Astrocyte (in vitro differentiated cells and primary cell): ENCODE measurements around the gene NEMP2. TPM values are rescaled to one million over a fixed set of nuclear protein-coding genes. Genes with fewer than 3 reads are reported as not detected.
A peak's percentile ranks its signal among the peaks of the same experiment; 100 is the strongest.

Source experiments
- DNase-seq: peaks from one replicate; pipeline ENCODE4 v3.0.0-alpha.2; 2010; ENCODE audit warnings: low read depth
- FAIRE-seq: peaks from 2 replicates; lab custom pipeline; 2011; peaks lifted over from hg19 to GRCh38; lab: Jason Lieb, UNC
- H2AFZ ChIP-seq: 2 replicates; pipeline ENCODE4 v1.6.0; 2012; ENCODE audit warnings: low read depth, low read length, inconsistent platforms
- H3K27ac ChIP-seq: 2 replicates; pipeline ENCODE4 v1.5.1; 2011; ENCODE audit warnings: low read depth, low read length, inconsistent platforms
- H3K27me3 ChIP-seq: 2 replicates; pipeline ENCODE4 v1.6.0; 2011; ENCODE audit warnings: low read length, inconsistent platforms; ENCODE audit not compliant: insufficient read depth
- H3K36me3 ChIP-seq: 2 replicates; pipeline ENCODE4 v1.5.1; 2011; ENCODE audit warnings: low read length, inconsistent platforms; ENCODE audit not compliant: insufficient read depth
- H3K4me1 ChIP-seq: 2 replicates; pipeline ENCODE4 v1.5.1; 2011; ENCODE audit warnings: low read length, inconsistent platforms; ENCODE audit not compliant: insufficient read depth
- H3K4me2 ChIP-seq: 2 replicates; pipeline ENCODE4 v1.6.0; 2012; ENCODE audit warnings: low read length, inconsistent platforms
- H3K4me3 ChIP-seq: 2 replicates; pipeline ENCODE4 v1.5.1; 2011; ENCODE audit warnings: low read depth, mild to moderate bottlenecking, low read length, inconsistent platforms; ENCODE audit not compliant: insufficient read depth
- H3K79me2 ChIP-seq: 2 replicates; pipeline ENCODE4 v1.6.0; 2012; ENCODE audit warnings: mild to moderate bottlenecking, low read length, inconsistent platforms; ENCODE audit not compliant: insufficient read depth
- H3K9ac ChIP-seq: 2 replicates; pipeline ENCODE4 v1.6.0; 2012; ENCODE audit warnings: mild to moderate bottlenecking, low read length, inconsistent platforms
- H3K9me3 ChIP-seq: 2 replicates; pipeline ENCODE4 v1.5.1; 2012; ENCODE audit warnings: low read depth, mild to moderate bottlenecking, low read length, inconsistent platforms; ENCODE audit not compliant: insufficient read depth
- H4K20me1 ChIP-seq: 2 replicates; pipeline ENCODE4 v1.6.0; 2012; ENCODE audit warnings: low read length, inconsistent platforms; ENCODE audit not compliant: insufficient read depth
- H3K27ac Mint-ChIP-seq: one replicate; pipeline ENCODE4 v1.8.0; 2021; ENCODE audit warnings: mild to moderate bottlenecking, mixed read lengths; ENCODE audit not compliant: unreplicated experiment
- H3K27me3 Mint-ChIP-seq: one replicate; pipeline ENCODE4 v1.8.0; 2021; ENCODE audit warnings: low read depth, mixed read lengths; ENCODE audit not compliant: unreplicated experiment
- H3K36me3 Mint-ChIP-seq: one replicate; pipeline ENCODE4 v1.8.0; 2021; ENCODE audit warnings: low read depth, mixed read lengths; ENCODE audit not compliant: unreplicated experiment
- H3K4me1 Mint-ChIP-seq: one replicate; pipeline ENCODE4 v1.8.0; 2021; ENCODE audit warnings: low read depth, mixed read lengths; ENCODE audit not compliant: unreplicated experiment
- H3K4me3 Mint-ChIP-seq: one replicate; pipeline ENCODE4 v1.8.0; 2021; ENCODE audit warnings: mild to moderate bottlenecking, moderate library complexity, mixed read lengths; ENCODE audit not compliant: unreplicated experiment
- H3K9me3 Mint-ChIP-seq: one replicate; pipeline ENCODE4 v1.8.0; 2021; ENCODE audit warnings: mild to moderate bottlenecking, mixed read lengths; ENCODE audit not compliant: unreplicated experiment
- CTCF ChIP-seq: IDR thresholded peaks from 2 replicates; pipeline ENCODE4 v1.5.1; 2011; ENCODE audit warnings: low read depth, mild to moderate bottlenecking, inconsistent platforms, low read length, moderate library complexity; ENCODE audit not compliant: insufficient read depth
- EZH2 ChIP-seq: IDR thresholded peaks from 2 replicates; pipeline ENCODE4 v1.6.1; 2012; ENCODE audit warnings: mild to moderate bottlenecking, low read length, inconsistent platforms; ENCODE audit not compliant: insufficient read depth
- total RNA-seq: library from RNA; stranded (reverse); gene quantifications from 2 replicates; pipeline ENCODE4 v1.2.1, GENCODE V29; 2021

Gene NEMP2
- total RNA-seq, 1 donor from 2014 or later = 2.7 TPM

GRCh38 chr2:190574169-190574568 is 39.6 kb upstream of the NEMP2 start:
- FAIRE-seq (no peak), DNase-seq (peak; percentile 45)
- Mint-ChIP-seq H3K36me3 (no peaks in the 10 kb centered on the region), H3K4me3 (no peak overlapping the region), H3K27ac (no peak overlapping the region), H3K9me3 (no peaks in the 10 kb centered on the region), H3K4me1 (peaks cover 14% of the 10 kb centered on the region), H3K27me3 (no peaks in the 10 kb centered on the region)
- Histone ChIP-seq H2AFZ (no peak overlapping the region), H4K20me1 (no peaks in the 10 kb centered on the region), H3K79me2 (no peaks in the 10 kb centered on the region), H3K4me1 (no peaks in the 10 kb centered on the region), H3K27ac (no peak overlapping the region), H3K27me3 (no peaks in the 10 kb centered on the region), H3K4me3 (no peak overlapping the region), H3K36me3 (no peaks in the 10 kb centered on the region), H3K9ac (no peak overlapping the region), H3K4me2 (no peak overlapping the region), H3K9me3 (no peaks in the 10 kb centered on the region)
- TF ChIP-seq CTCF = no peak
- no peak for TF ChIP-seq EZH2

GRCh38 chr2:190572246-190572645 is 37.7 kb upstream of the NEMP2 start:
- FAIRE-seq = no peak

More at GRCh38 chr2:190572246-190572645, 37.7 kb upstream of the NEMP2 start:
- H3K36me3 ChIP-seq = no peaks in the 10 kb centered on the region
- no peak overlapping the region for H3K4me3 ChIP-seq
- H3K79me2 ChIP-seq = no peaks in the 10 kb centered on the region
- Mint-ChIP-seq H3K27ac (no peak overlapping the region), H3K9me3 (peaks cover 2% of the 10 kb centered on the region), H3K4me1 (peaks cover 7% of the 10 kb centered on the region), H3K4me3 (no peak overlapping the region), H3K36me3 (no peaks in the 10 kb centered on the region), H3K27me3 (no peaks in the 10 kb centered on the region)
- H3K4me1 ChIP-seq = no peaks in the 10 kb centered on the region
- H3K9ac ChIP-seq = no peak overlapping the region
- peaks cover 2% of the 10 kb centered on the region for H3K9me3 ChIP-seq
- no peak for TF ChIP-seq CTCF
- TF ChIP-seq EZH2 = no peak
- H3K27me3 ChIP-seq = no peaks in the 10 kb centered on the region
- H2AFZ ChIP-seq = no peak overlapping the region
- H3K4me2 ChIP-seq = no peak overlapping the region
- no peak overlapping the region for H3K27ac ChIP-seq
- no peak for DNase-seq
- no peaks in the 10 kb centered on the region for H4K20me1 ChIP-seq
